H1 (cell line): ENCODE data around the gene GMFB. TPM values are rescaled to one million over a fixed set of nuclear protein-coding genes. Genes with fewer than 3 reads are reported as not detected.

Experiments
- CTCF ChIA-PET: fragments of 300-600 bp; sonication (Branson Sonifier 250); formaldehyde crosslinking; loops from one replicate; lab custom pipeline; 2021; ENCODE audit not compliant: partially characterized antibody; lab: Charles Lee
- POLR2A ChIA-PET: fragments of 300-600 bp; sonication (Branson Sonifier 250); formaldehyde crosslinking; loops from one replicate; lab custom pipeline; 2021; ENCODE audit warnings: inconsistent platforms; ENCODE audit not compliant: partially characterized antibody; lab: Charles Lee
- DNase-seq, 2 experiments: peaks; one replicate each; pipeline versions ENCODE4 v3.0.0 to v3.0.0-alpha.2; 2010 to 2022; ENCODE audit warnings: low spot score in 2 of 2, low read depth in 1 of 2, mixed read lengths in 1 of 2
- FAIRE-seq: peaks from 2 replicates; lab custom pipeline; 2011; peaks lifted over from hg19 to GRCh38; lab: Jason Lieb, UNC
- H2AFZ ChIP-seq: 2 replicates; pipeline ENCODE4 v1.8.1; 2012; ENCODE audit warnings: low read length, inconsistent platforms
- H2AK5ac ChIP-seq: 2 replicates; pipeline ENCODE4 v1.6.1; 2013; ENCODE audit warnings: low read depth, low read length
- H2BK120ac ChIP-seq: replicated peaks from 2 replicates; pipeline ENCODE3; 2013; ENCODE audit warnings: low read depth, low read length, inconsistent platforms
- H2BK12ac ChIP-seq: 2 replicates; pipeline ENCODE4 v1.6.1; 2013; ENCODE audit warnings: low read depth, low read length
- H2BK15ac ChIP-seq: 2 replicates; pipeline ENCODE4 v1.6.1; 2013; ENCODE audit warnings: low read length
- H2BK20ac ChIP-seq: 2 replicates; pipeline ENCODE4 v1.6.1; 2013; ENCODE audit warnings: low read length
- H2BK5ac ChIP-seq: 2 replicates; pipeline ENCODE4 v1.6.1; 2013; ENCODE audit warnings: low read depth, low read length
- H3K14ac ChIP-seq: 2 replicates; pipeline ENCODE4 v1.6.1; 2013; ENCODE audit warnings: inconsistent platforms; ENCODE audit not compliant: insufficient read length
- H3K18ac ChIP-seq: 2 replicates; pipeline ENCODE4 v1.6.1; 2013; ENCODE audit warnings: low read length; ENCODE audit errors: extremely low read depth
- H3K23ac ChIP-seq: 2 replicates; pipeline ENCODE4 v1.6.1; 2013; ENCODE audit warnings: inconsistent platforms; ENCODE audit not compliant: insufficient read length
- H3K23me2 ChIP-seq: 2 replicates; pipeline ENCODE4 v1.6.1; 2013; ENCODE audit warnings: low read depth, low read length
- H3K27ac ChIP-seq: 2 replicates; pipeline ENCODE4 v1.6.1; 2011; ENCODE audit warnings: low read depth, low read length, inconsistent platforms
- H3K27me3 ChIP-seq, 4 experiments: replicated peaks in 1 of 4; 1 replicate in 1 of 4; 2 replicates in 3 of 4; pipeline versions ENCODE4 v1.6.1 to v1.8.1; 2011 to 2013; ENCODE audit warnings: low read length in 3 of 4, mild to moderate bottlenecking in 3 of 4, inconsistent platforms in 2 of 4, mixed read lengths in 2 of 4, moderate library complexity in 1 of 4; ENCODE audit not compliant: control insufficient read depth in 3 of 4, insufficient read depth in 3 of 4; ENCODE audit errors: extremely low read depth in 1 of 4
- H3K36me3 ChIP-seq, 4 experiments: 2 replicates each; pipeline versions ENCODE4 v1.6.1 to v1.8.1; 2011 to 2013; ENCODE audit warnings: mild to moderate bottlenecking in 4 of 4, low read length in 3 of 4, moderate library complexity in 2 of 4, control low read depth in 1 of 4, inconsistent platforms in 1 of 4; ENCODE audit not compliant: insufficient read depth in 4 of 4, control insufficient read depth in 2 of 4
- H3K4ac ChIP-seq: replicated peaks from 2 replicates; pipeline ENCODE3; 2013; ENCODE audit warnings: low read length, low read depth, mixed read lengths, inconsistent platforms; ENCODE audit not compliant: insufficient read length
- H3K4me1 ChIP-seq, 4 experiments: replicated peaks in 1 of 4; 1 replicate in 1 of 4; 2 replicates in 3 of 4; pipeline versions ENCODE4 v1.6.1 to v1.8.1; 2011 to 2013; ENCODE audit warnings: low read length in 3 of 4, inconsistent platforms in 2 of 4, mixed read lengths in 1 of 4; ENCODE audit not compliant: insufficient read depth in 4 of 4, control insufficient read depth in 3 of 4
- H3K4me2 ChIP-seq, 2 experiments: 2 replicates each; pipeline versions ENCODE4 v1.6.1 to v1.8.1; 2011 to 2013; ENCODE audit warnings: low read depth in 2 of 2, low read length in 2 of 2, control low read depth in 1 of 2, inconsistent platforms in 1 of 2, mild to moderate bottlenecking in 1 of 2; ENCODE audit not compliant: insufficient read depth in 1 of 2
- H3K4me3 ChIP-seq, 4 experiments: fragments of 200-600, 300-600 bp in 1 of 4; sonication (generic), shearing (Covaris generic), sonication (Bioruptor Twin) in 1 of 4; 2 replicates each; pipeline versions ENCODE4 v1.5.1 to v1.8.1; 2011 to 2016; ENCODE audit warnings: low read length in 4 of 4, low read depth in 3 of 4, control low read depth in 2 of 4, inconsistent platforms in 2 of 4, mild to moderate bottlenecking in 2 of 4, mixed read lengths in 1 of 4, moderate library complexity in 1 of 4; ENCODE audit not compliant: insufficient read depth in 2 of 4; ENCODE audit errors: extremely low read depth in 1 of 4
- H3K56ac ChIP-seq: replicated peaks from 2 replicates; pipeline ENCODE3; 2013; ENCODE audit warnings: low read depth, mild to moderate bottlenecking, mixed read lengths, low read length, inconsistent platforms; ENCODE audit not compliant: insufficient read length
- H3K79me1 ChIP-seq: 2 replicates; pipeline ENCODE4 v1.6.1; 2013; ENCODE audit warnings: low read depth, low read length, control low read depth
- H3K79me2 ChIP-seq, 2 experiments: 2 replicates each; pipeline versions ENCODE4 v1.6.1 to v1.8.1; 2012 to 2013; ENCODE audit warnings: low read length in 2 of 2, mild to moderate bottlenecking in 2 of 2, inconsistent platforms in 1 of 2; ENCODE audit not compliant: insufficient read depth in 2 of 2, control insufficient read depth in 1 of 2
- H3K9ac ChIP-seq, 4 experiments: replicated peaks in 1 of 4; 1 replicate in 1 of 4; 2 replicates in 3 of 4; pipeline versions ENCODE4 v1.6.1 to v1.8.1; 2011 to 2013; ENCODE audit warnings: low read depth in 3 of 4, low read length in 3 of 4, control low read depth in 2 of 4, mild to moderate bottlenecking in 2 of 4, moderate library complexity in 2 of 4, inconsistent platforms in 1 of 4; ENCODE audit errors: extremely low read depth in 1 of 4
- H3K9me3 ChIP-seq, 2 experiments: 2 replicates each; pipeline versions ENCODE4 v1.6.1 to v1.8.1; 2012 to 2013; ENCODE audit warnings: mild to moderate bottlenecking in 2 of 2, moderate library complexity in 2 of 2, control low read depth in 1 of 2, inconsistent platforms in 1 of 2, low read depth in 1 of 2, low read length in 1 of 2, mixed read lengths in 1 of 2; ENCODE audit not compliant: insufficient read depth in 2 of 2
- H4K20me1 ChIP-seq, 2 experiments: replicated peaks in 1 of 2; 2 replicates each; pipeline versions ENCODE3 to v1.8.1; 2011 to 2013; ENCODE audit warnings: inconsistent platforms in 2 of 2, low read length in 2 of 2, mild to moderate bottlenecking in 1 of 2; ENCODE audit not compliant: insufficient read depth in 2 of 2, control insufficient read depth in 1 of 2
- H4K5ac ChIP-seq: 2 replicates; pipeline ENCODE4 v1.6.1; 2013; ENCODE audit warnings: low read length, low read depth, mixed read lengths, inconsistent platforms; ENCODE audit not compliant: insufficient read length
- H4K8ac ChIP-seq: 2 replicates; pipeline ENCODE4 v1.8.0; 2013; ENCODE audit warnings: mild to moderate bottlenecking, moderate library complexity, low read length, inconsistent platforms; ENCODE audit not compliant: insufficient read depth; ENCODE audit errors: extremely low read depth
- H4K91ac ChIP-seq: replicated peaks from 2 replicates; pipeline ENCODE3; 2013; ENCODE audit warnings: low read length, mixed read lengths, inconsistent platforms; ENCODE audit not compliant: insufficient read length
- E2F6 ChIP-seq: IDR thresholded peaks from 2 replicates; pipeline ENCODE4 v1.6.1; 2012; ENCODE audit warnings: inconsistent platforms
- EGR1 ChIP-seq: IDR thresholded peaks from 2 replicates; pipeline ENCODE4 v1.6.1; 2011; ENCODE audit warnings: low read depth, low read length, borderline replicate concordance
- EP300 ChIP-seq, 2 experiments: IDR thresholded peaks; 1 replicate in 1 of 2; 2 replicates in 1 of 2; pipeline ENCODE4 v1.6.1; 2011 to 2012; ENCODE audit warnings: low read depth in 2 of 2, low read length in 2 of 2, mild to moderate bottlenecking in 2 of 2, borderline replicate concordance in 1 of 2, inconsistent platforms in 1 of 2, moderate library complexity in 1 of 2
- JUND ChIP-seq: IDR thresholded peaks from 2 replicates; pipeline ENCODE4 v1.6.1; 2011; ENCODE audit warnings: mild to moderate bottlenecking, improper control_type of control experiment, low read length
- MAX ChIP-seq: IDR thresholded peaks from 2 replicates; pipeline ENCODE4 v1.6.1; 2012; ENCODE audit warnings: inconsistent platforms
- SP4 ChIP-seq: IDR thresholded peaks from 2 replicates; pipeline ENCODE4 v1.6.1; 2012; ENCODE audit warnings: low read length, inconsistent platforms
- SRF ChIP-seq: IDR thresholded peaks from 2 replicates; pipeline ENCODE4 v1.6.1; 2011; ENCODE audit warnings: mild to moderate bottlenecking, low read depth, low read length, moderate library complexity
- WGBS, 2 experiments: shearing (Covaris generic) in 1 of 2; methylation state at CpG; one replicate each; pipeline versions ENCODE4 v1.1.6 to v1.1.7; 2013 to 2015; ENCODE audit warnings: low lambda C conversion rate in 2 of 2, mixed read lengths in 2 of 2, inconsistent platforms in 1 of 2, low coverage in 1 of 2, missing lambda C conversion rate in 1 of 2; ENCODE audit not compliant: insufficient replicate concordance in 2 of 2, insufficient coverage in 1 of 2, insufficient read length in 1 of 2; ENCODE audit errors: extremely low coverage in 1 of 2, missing lambda C conversion rate in 1 of 2; 5-methylcytosine and 5-hydroxymethylcytosine counted together
- long read RNA-seq, 2 experiments: library from RNA in 1 of 2; library from capped mRNA in 1 of 2; stranded (forward); transcript quantifications; one replicate each; pipeline ENCODE4 v2.0.0, GENCODE V29; 2021; ENCODE audit warnings: inconsistent platforms in 1 of 2
- polyA minus RNA-seq, 3 experiments: library from RNA; depleted of rRNA, polyadenylated mRNA; stranded (reverse); fragments of >200 nt; gene quantifications; 1 replicate in 2 of 3; 2 replicates in 1 of 3; pipeline ENCODE4 v1.2.3, GENCODE V29; 2011
- polyA plus RNA-seq, 7 experiments: library from polyadenylated mRNA; depleted of rRNA in 3 of 7; stranded (reverse) in 5 of 7; unstranded in 2 of 7; fragments of >200 nt in 5 of 7; fragments of 200-250 nt in 2 of 7; gene quantifications; 1 replicate in 5 of 7; 2 replicates in 1 of 7; 4 replicates in 1 of 7; pipeline versions ENCODE4 v1.2.1 to v1.2.3, GENCODE V29; 2011 to 2013; ENCODE audit warnings: missing spikeins in 2 of 7, mixed read lengths in 2 of 7
- total RNA-seq: library from RNA; stranded (reverse); fragmentation: NEBNext Ultra II Directional; extraction: Animal tissue kit (Norgen Biotek cat#: 25700); gene quantifications from 2 replicates; pipeline ENCODE4 v1.2.1, GENCODE V29; 2021

GMFB gene
- total RNA-seq (75.9 and 77.3 TPM in 2 replicates), polyA plus RNA-seq (2011; rRNA removed) (9.9 and 17.9 TPM in 2 replicates), polyA minus RNA-seq (2011; rRNA and poly(A)+ RNA removed) (18.3 and 23.5 TPM in 2 replicates)
- 26.0 TPM for polyA plus RNA-seq (2011; cell fraction: cytosol; rRNA removed)
- polyA plus RNA-seq (2011; cell fraction: nucleus; rRNA removed), result 2.4 TPM
- polyA plus RNA-seq (2012, experiment 1 of 2), result 22.0 to 46.5 TPM (median 32.2 TPM) in 4 replicates
- 6.7 TPM for polyA plus RNA-seq (2012, experiment 2 of 2)
- 40.3 TPM for polyA plus RNA-seq (2013, experiment 1 of 2)
- polyA plus RNA-seq (2013, experiment 2 of 2), result 37.4 TPM
- polyA minus RNA-seq (2011; cell fraction: cytosol; rRNA and poly(A)+ RNA removed), result 14.8 TPM
- polyA minus RNA-seq (2011; cell fraction: nucleus; rRNA and poly(A)+ RNA removed), result 26.6 TPM
- long read RNA-seq, experiment 1, full-length matches to known transcripts, result 13 of 93 reads
- long read RNA-seq, experiment 1, partial matches to known transcripts, result 8 of 93 reads
- long read RNA-seq, experiment 1, other reads (novel, unspliced or antisense), result 72 of 93 reads
- long read RNA-seq, experiment 2, full-length matches to known transcripts, result 64 of 66 reads
- long read RNA-seq, experiment 2, partial matches to known transcripts, result 1 of 66 reads
- long read RNA-seq, experiment 2, other reads (novel, unspliced or antisense), result 1 of 66 reads

GRCh38 chr14:54488646-54489317 is at the start of gene GMFB:
Gene GMFB, minus strand, starts transcription at chr14:54488980. Its CDS starts 53 bp downstream, at chr14:54488927.
- Histone ChIP-seq H3K9me3 (no peaks in the 10 kb centered on the region), H3K27ac (peak within 1 kb of the TSS; percentile 80), H3K36me3 (no peaks in the 10 kb centered on the region), H3K4me1 (peaks cover 0 to 4% (median 0%) of the 10 kb centered on the region in 4 experiments; a peak in 2 of 7 replicates), H4K8ac (peak within 1 kb of the TSS; percentile 91), H2BK12ac (peak within 1 kb of the TSS; percentile 55), H4K91ac (peak within 1 kb of the TSS; percentile 98), H3K4me3 (peak within 1 kb of the TSS; percentile 81 to 90 (median 86)), H3K23ac (no peak within 1 kb of the TSS), H3K79me2 (peaks cover 4 to 42% of the 10 kb centered on the region in 2 experiments; a peak in 3 of 4 replicates), H3K27me3 (no peaks in the 10 kb centered on the region), H3K4ac (peak within 1 kb of the TSS; percentile 57), H3K56ac (peak within 1 kb of the TSS; percentile 97), H3K9ac (peak within 1 kb of the TSS; percentile 77 to 92 (median 82)), H2BK20ac (no peak within 1 kb of the TSS), H3K4me2 (peak within 1 kb of the TSS; percentile 81 to 87), H4K20me1 (peaks cover 0 to 2% of the 10 kb centered on the region in 2 experiments), H3K18ac (peak within 1 kb of the TSS; percentile 84), H2BK5ac (peak within 1 kb of the TSS; percentile 87), H4K5ac (peak within 1 kb of the TSS; percentile 71), H2BK120ac (peak within 1 kb of the TSS; percentile 85), H3K23me2 (peaks cover 8% of the 10 kb centered on the region; the same call in 1 of the 2 replicates), H2AFZ (peak within 1 kb of the TSS; percentile 99), H2BK15ac (0 out of 2 replicates have a peak within 1 kb of the TSS, but pooled peaks have one; percentile 14), H3K79me1 (no peaks in the 10 kb centered on the region; the same call in 1 of the 2 replicates), H2AK5ac (peak within 1 kb of the TSS; percentile 67; the same call in 1 of the 2 replicates), H3K14ac (peak within 1 kb of the TSS; percentile 1)
- 1% methylated on average over 34 of the region's 51 CpGs; no CpG with 5 or more reads in 1 of the 2 experiments for WGBS, 2 experiments
- no peak for FAIRE-seq
- ChIA-PET POLR2A (interaction anchor here (0.7 to 3.6 kb wide), 17 partner anchors 10 to 564 kb away, joined by 3 to 15 read pairs (median 4); partner anchors contain the start of genes CDKN3 and CGRRF1), CTCF (interaction anchor here (0.6 to 3.3 kb wide), 12 partner anchors 13 to 317 kb away, joined by 3 to 15 read pairs (median 4); partner anchors contain the start of gene CGRRF1)
- peak; percentile 60 to 84 for DNase-seq
- TF ChIP-seq MAX, result peak; percentile 76
- TF ChIP-seq SRF, result no peak
- TF ChIP-seq JUND, result no peak
- TF ChIP-seq EGR1, result no peak
- 0 out of 3 replicates have a peak, but pooled peaks of 1 of the 2 experiments have one; percentile 59 for TF ChIP-seq EP300 (IDR thresholded peaks at IDR 0.05; ENCODE audit: borderline replicate concordance in 1 of 2, low read depth in 2 of 2, low read length in 2 of 2)
- TF ChIP-seq E2F6, result no peak
- TF ChIP-seq SP4, result no peak
